SK-N-SH treated with all-trans-retinoic acid at 6 μM for 48 hours (cell line): Measurements from ENCODE around the gene ARFIP1.

ENCODE experiments used
- CSDC2 ChIP-seq: fragments of 250-450 bp; sonication (Bioruptor Pico); IDR thresholded peaks from 2 replicates; pipeline ENCODE4 v1.5.0; 2020; ENCODE audit warnings: mild to moderate bottlenecking, moderate library complexity
- CSRNP3 ChIP-seq: fragments of 250-450 bp; sonication (Bioruptor Pico); IDR thresholded peaks from 2 replicates; pipeline ENCODE4 v1.5.1; 2021; ENCODE audit warnings: mild to moderate bottlenecking, moderate library complexity
- ISL1 ChIP-seq: fragments of 250-450 bp; sonication (Bioruptor Pico); IDR thresholded peaks from 2 replicates; pipeline ENCODE4 v2.1.2; 2022; ENCODE audit warnings: mild to moderate bottlenecking, moderate library complexity
- OSR1 ChIP-seq: fragments of 250-450 bp; sonication (Bioruptor Pico); IDR thresholded peaks from 2 replicates; pipeline ENCODE4 v1.8.0; 2022; ENCODE audit warnings: moderate library complexity, mild to moderate bottlenecking, inconsistent platforms
- RARB ChIP-seq: fragments of 250-450 bp; sonication (Bioruptor Pico); IDR thresholded peaks from 2 replicates; pipeline ENCODE4 v1.8.0; 2021; ENCODE audit warnings: mild to moderate bottlenecking, moderate library complexity
- SNAI2 ChIP-seq: fragments of 250-450 bp; sonication (Bioruptor Pico); IDR thresholded peaks from 2 replicates; pipeline ENCODE4 v1.5.0; 2020; ENCODE audit warnings: mild to moderate bottlenecking, moderate library complexity
- TCF4 ChIP-seq: fragments of 250-450 bp; sonication (Bioruptor Pico); IDR thresholded peaks from 2 replicates; pipeline ENCODE4 v1.8.0; 2021; ENCODE audit warnings: mild to moderate bottlenecking, moderate library complexity, borderline replicate concordance
- TOX ChIP-seq: fragments of 250-450 bp; sonication (Bioruptor Pico); IDR thresholded peaks from 2 replicates; pipeline ENCODE4 v1.8.0; 2021; ENCODE audit warnings: mild to moderate bottlenecking, moderate library complexity, borderline replicate concordance
- ZFP3 ChIP-seq: fragments of 250-450 bp; sonication (Bioruptor Pico); IDR thresholded peaks from 2 replicates; pipeline ENCODE4 v1.5.0; 2020; ENCODE audit warnings: mild to moderate bottlenecking, moderate library complexity
- ZFP30 ChIP-seq: fragments of 450-650 bp; formaldehyde crosslinking; IDR thresholded peaks from 2 replicates; pipeline ENCODE4 v1.5.0; 2022; ENCODE audit warnings: mild to moderate bottlenecking, moderate library complexity
- ZNF70 ChIP-seq: fragments of 450-650 bp; formaldehyde crosslinking; IDR thresholded peaks from 2 replicates; pipeline ENCODE4 v1.5.0; 2020; ENCODE audit warnings: mild to moderate bottlenecking, moderate library complexity
- TF ChIP-seq, protein P1 (sequence below): fragments of 250-450 bp; sonication (Bioruptor Pico); IDR thresholded peaks from 2 replicates; pipeline ENCODE4 v1.8.0; 2020; ENCODE audit warnings: mild to moderate bottlenecking, moderate library complexity, borderline replicate concordance

DNA sequence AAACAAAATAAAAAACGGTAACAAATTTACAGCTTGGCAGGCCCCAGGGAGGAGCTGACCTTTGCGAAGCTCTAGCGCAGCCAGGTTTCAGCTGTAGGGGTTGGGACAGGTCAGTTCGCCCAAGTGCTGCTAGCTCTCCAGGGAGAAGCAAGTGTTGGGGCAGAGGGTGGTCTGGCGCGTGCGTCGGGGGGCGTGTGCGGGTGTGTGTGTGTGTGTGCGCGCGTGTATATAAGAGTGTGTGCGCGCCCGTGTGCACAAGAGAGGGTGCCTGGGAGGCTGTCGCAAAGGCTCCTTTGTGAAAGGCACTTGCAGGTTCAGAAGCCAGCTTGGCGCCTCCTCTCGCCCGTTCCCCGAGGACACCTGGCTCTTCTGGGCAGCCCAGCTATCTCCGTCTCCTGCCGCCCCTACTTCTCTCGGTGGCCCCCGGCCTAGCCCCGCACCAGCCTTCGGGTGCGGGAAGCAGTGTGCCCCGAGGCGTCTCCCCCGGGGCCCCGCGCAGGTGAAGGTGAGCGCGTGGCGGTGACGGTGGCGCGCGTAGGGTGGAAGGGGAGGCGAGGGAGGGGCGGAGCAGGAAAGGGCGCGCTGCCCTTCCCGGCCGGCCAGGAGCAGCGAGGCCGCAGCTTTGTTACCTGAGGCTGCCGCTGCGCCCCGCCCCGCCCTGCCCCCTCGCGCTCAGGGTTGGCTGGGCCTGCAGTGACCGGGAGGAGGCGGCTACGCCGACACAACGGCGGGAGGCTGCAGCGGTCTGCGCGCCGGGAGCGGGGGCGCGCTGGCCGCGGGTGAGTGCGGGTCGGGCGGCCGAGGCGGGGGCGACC, 156.1 kb downstream of the ARFIP1 start, which contains the start of gene FHDC1:
- TF ChIP-seq CSRNP3 (no peak), TCF4 (no peak), ZFP30 (CRISPR knock-in tag) (no peak), SNAI2 (CRISPR knock-in tag) (no peak), RARB (CRISPR knock-in tag) (no peak), ZFP3 (no peak), TOX (no peak), CSDC2 (CRISPR knock-in tag) (no peak), ZNF70 (CRISPR knock-in tag) (no peak), OSR1 (no peak), ISL1 (CRISPR knock-in tag) (no peak)
- TF ChIP-seq, protein P1, sequence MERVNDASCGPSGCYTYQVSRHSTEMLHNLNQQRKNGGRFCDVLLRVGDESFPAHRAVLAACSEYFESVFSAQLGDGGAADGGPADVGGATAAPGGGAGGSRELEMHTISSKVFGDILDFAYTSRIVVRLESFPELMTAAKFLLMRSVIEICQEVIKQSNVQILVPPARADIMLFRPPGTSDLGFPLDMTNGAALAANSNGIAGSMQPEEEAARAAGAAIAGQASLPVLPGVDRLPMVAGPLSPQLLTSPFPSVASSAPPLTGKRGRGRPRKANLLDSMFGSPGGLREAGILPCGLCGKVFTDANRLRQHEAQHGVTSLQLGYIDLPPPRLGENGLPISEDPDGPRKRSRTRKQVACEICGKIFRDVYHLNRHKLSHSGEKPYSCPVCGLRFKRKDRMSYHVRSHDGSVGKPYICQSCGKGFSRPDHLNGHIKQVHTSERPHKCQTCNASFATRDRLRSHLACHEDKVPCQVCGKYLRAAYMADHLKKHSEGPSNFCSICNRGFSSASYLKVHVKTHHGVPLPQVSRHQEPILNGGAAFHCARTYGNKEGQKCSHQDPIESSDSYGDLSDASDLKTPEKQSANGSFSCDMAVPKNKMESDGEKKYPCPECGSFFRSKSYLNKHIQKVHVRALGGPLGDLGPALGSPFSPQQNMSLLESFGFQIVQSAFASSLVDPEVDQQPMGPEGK (CRISPR knock-in tag), result no peak
